Fibroblast of upper back skin (primary cell): ENCODE measurements around the gene NOM1.

ENCODE experiments used
- DNase-seq: peaks from one replicate; pipeline ENCODE4 v3.0.0-alpha.2; 2013

NOM1 gene

GRCh38 chr7:156985101-156985992 lies 35.8 kb downstream of the NOM1 start:
- no peak for DNase-seq

- DNase-seq, result no peak
These were observed 36.9 kb downstream of the NOM1 start for GRCh38 chr7:156986378-156986777.

- DNase-seq, result no peak
These were observed 39.1 kb downstream of the NOM1 start for GRCh38 chr7:156988343-156989185.

DNA sequence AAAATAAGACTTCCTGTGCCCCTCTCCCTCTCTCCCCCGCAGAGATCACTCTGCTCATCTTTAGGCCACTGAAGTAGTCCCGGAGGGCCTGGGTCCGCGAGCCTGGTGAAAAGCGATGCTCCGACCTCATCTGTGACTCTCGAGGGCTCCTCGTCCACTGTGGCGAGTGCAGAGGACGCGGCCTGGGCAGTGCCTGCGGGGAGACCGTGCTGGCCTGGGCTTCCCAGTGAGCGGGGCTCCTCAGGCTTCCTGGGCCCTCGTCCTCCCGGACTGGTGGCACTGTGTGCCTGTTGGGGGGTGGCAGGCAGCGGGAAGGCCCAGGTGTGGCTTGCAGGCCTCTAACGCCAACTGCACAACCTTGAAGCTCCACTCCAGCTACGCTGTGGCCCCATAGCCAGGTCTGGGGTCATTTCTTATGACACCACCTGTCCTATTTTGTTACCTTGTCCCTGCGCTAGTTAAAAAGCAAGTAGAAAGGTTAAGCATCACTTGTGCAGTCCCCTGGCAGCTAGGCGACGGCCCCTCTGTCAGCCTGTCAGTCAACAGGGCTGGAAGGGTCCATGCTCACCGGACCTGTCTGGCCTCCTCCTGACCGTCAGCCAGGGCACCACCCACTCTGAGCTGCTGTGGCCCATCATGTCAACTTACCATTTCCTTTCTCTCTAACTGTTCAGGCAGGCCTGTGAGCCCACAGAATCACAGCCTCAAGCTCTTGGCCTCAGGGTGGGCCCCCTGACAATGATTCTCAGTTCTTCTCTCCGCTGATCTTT lies 40.4 kb downstream of the NOM1 start:
- no peak for DNase-seq

GRCh38 chr7:156993021-156993924 lies 43.8 kb downstream of the NOM1 start:
- DNase-seq, result peak; percentile 36

DNA sequence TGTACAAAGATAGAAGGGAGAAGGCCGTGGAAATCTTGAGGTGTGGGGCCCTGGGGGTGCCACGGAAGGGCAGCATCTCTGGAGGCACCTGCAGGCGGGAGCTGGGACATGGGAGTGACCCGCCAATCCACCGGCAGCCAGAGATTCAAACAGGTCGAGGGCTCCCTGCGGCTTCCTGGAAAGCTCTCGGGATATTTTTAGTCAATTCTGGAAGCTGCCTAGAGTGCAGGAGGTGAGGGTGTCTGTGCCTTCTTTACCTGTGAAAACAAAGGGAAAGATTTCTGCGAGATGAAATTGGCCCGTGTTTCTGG lies 44.4 kb downstream of the NOM1 start:
- no peak for DNase-seq

DNA sequence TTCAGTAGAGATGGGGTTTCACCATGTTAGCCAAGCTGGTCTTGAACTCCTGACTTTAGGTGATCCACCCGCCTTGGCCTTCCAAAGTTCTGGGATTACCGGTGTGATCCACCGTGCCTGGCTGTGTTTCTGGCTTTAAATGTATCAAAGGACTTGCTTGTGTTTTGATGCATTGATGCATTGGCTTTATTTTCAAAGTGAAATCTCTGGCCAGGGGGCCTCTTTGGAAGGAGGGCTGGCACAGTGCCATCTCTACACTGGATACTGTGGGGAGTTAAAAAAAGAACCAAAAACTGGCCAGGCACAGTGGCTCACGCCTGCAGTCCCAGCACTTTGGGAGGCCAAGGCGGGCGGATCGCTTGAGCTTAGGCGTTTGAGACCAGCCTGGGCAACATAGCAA lies 44.9 kb downstream of the NOM1 start:
- no peak for DNase-seq

GRCh38 chr7:156998988-156999957 lies 49.8 kb downstream of the NOM1 start:
- no peak for DNase-seq

- no peak for DNase-seq
These were observed 50.6 kb downstream of the NOM1 start for GRCh38 chr7:156999958-157000726.

- DNase-seq, result no peak
These were observed 51.5 kb downstream of the NOM1 start for GRCh38 chr7:157000741-157001653.

DNA sequence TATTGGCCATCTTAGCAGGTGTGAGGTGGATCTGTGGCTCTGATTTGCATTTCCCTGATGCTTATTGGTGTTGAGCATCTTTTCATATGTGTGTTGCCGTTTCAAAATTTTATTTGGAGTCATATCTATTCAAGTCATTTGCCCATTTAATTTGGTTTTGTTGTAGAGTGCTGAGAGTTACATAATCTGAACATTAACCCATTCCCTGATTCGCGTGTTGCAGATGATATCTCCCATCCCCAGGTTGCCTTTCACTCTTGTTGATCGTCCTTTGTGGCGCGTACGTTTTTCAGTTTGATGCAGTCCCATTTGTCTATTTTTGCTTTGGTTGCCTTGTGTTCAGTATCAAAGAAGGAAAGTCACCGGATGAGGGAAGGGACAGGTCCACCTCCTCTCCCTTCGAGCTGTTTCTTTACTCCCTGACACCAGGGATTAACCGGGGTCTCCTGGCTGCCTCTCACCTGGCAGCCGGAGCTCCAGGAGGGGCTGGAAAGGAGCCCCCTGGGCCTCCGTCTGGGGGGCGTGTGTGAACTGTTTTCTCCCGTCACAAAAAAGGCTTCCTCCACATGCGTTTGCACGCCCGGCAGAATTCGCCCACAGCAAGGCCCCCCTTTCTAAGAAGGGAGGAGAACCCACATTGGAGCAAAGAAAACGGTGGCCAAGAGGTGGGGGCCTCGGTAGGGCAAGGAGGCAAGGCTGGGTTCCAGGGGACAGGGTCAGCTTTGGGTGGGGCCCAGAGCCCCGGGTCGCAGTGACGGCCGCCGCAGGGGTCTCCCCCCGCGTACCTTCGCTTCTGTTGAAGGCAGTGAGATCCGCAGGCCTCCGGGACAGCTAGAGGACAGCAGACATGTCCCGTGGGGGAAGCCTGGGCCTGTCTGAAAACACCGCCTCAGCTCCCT lies 52.7 kb downstream of the NOM1 start:
- no peak for DNase-seq

DNA sequence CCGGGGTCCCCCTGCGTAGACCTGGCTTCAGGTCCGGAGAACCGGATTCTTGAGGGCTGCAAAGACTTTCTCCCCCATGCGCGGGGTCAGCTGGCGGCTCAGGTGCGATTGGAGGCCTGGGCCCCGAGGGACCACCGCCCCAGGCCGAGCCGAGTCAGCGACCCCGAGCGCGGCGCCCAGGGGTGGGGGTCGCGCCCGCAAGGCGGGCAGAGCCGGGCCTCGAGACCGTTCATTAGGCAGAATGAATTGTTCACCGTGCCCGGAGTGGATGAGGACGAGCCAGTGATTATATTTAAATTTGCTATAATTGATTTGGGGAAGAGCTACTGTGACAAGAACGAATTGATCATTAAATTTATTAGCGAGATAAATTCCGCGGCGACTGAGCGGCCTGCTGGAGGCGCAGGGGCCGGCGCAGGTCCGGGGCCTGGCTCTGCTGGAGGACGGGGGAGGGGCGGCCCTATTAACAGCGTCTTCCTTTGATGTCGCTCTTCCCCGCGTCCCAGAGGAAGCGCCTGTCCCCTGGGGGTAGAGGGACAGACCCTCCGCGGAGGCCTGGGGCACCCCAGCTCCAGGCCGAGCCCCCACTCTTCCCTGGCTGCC lies 53.4 kb downstream of the NOM1 start:
- DNase-seq, result no peak

DNA sequence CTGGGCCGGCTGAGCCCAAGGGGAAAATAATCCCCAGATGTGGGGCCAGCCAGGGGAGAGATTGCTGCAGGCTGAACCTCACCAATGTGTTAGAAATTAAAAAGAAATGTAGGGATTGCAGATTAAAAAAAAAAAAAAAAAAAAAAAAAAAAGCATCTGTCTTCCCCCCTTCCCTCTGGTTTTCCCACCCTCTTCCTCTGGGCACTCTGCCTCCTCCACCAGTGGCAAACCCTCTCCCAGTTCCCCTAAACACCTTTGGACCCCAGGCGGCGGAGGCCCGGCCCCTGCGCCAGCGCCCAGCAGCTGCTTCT lies 53.9 kb downstream of the NOM1 start:
- no peak for DNase-seq

- DNase-seq, result peak; percentile 8
These were observed 54.4 kb downstream of the NOM1 start for GRCh38 chr7:157003756-157004520.

DNA sequence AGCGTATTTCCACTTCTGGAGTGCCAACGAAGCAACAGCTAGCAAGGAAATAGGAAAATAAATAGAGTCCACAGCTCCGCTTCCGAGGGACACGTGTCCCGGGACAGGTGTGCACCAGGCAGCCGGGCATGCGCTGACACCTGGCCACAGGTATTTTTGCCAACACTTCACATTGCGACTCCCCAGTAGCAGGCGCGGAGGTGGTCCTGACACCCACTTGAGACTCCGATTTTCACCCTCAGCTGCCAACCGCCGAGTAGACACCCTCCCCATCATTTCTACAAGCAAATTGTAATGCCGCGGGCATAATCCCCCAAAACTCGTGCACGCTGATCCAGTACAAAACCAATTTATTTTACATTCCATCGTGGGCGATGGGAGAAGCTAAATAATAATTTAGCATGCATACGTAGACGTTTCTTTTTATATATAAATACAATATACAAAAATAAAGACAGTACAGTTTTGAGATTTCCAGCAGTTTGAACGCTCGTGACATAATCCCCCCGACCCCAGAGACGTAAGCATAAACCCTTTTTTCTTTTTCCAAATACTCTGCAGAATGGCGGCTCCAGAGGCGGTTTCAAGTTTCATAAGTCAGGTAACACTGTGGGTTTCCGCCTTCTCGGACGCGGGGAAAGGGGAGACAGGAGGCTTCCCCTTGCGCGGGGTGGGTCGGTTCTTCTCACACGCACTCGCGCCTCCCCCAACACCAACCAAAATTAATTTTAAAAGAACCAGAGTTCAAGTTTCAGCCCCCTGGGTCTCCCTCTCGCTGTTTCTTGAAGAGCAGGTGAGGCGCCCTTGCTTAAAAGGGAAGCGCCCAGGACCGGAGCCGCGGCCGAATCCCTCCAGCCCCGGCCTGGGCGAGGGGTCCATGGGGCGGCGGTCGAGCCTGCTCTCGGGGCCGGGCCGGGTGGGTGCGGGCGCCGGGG lies 55.3 kb downstream of the NOM1 start:
- DNase-seq, result no peak
